ENCODE measurements around the gene AGO1. TPM values are rescaled to one million over a fixed set of nuclear protein-coding genes. Genes with fewer than 3 reads are reported as not detected.

AGO1 gene
- total and polyA plus RNA-seq, 10 of the 15 experiments (the other 5 are each of a cell fraction or from before 2014, with no cell fraction given): 1.8 to 24.0 (median 8.1) TPM

DNA sequence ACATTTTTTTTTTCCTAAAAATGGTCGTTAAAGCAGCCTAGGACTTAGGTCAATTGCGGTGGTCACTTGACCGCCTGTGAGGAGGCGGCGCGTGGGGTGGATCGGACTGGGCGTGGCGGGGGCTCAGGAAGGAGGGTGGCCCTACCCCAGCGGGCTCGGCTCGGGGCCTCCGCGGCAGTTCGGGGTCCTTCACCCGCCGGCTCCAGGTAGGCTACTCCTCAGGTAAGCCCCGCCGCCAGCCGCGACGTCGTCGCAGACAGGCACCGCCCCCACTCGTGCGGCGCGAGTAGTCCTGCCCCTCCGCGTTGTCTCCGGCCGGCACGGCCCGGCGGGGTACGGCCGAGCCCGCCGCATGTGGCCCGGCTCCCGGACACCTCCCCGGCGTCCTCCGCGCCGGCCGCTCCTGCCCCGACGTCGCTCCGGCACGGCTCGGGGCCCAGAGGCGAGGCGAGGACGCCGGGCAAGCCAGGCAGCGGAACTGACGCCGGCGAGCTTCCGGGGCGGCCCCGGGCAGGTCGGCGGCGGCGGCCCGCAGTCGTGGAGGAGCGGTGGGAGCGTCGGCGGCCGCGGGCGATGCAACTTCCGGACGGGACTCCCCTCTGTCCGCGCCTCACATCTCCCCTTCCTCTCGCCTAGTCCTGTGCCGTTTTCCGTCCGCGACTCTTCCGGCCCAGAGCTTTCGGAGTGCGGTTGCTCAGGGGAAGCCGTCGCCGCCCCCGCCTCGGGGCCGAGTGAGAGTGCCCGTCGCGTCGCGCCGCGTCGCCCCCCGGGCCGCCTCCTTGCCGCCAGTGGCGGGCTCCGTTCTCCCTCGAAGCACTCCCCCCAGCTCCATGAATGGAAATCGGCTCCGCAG is 47.8 kb downstream of the AGO1 start, which contains the start of gene AGO3 (continued):
- TF ChIP-seq, protein P1, sequence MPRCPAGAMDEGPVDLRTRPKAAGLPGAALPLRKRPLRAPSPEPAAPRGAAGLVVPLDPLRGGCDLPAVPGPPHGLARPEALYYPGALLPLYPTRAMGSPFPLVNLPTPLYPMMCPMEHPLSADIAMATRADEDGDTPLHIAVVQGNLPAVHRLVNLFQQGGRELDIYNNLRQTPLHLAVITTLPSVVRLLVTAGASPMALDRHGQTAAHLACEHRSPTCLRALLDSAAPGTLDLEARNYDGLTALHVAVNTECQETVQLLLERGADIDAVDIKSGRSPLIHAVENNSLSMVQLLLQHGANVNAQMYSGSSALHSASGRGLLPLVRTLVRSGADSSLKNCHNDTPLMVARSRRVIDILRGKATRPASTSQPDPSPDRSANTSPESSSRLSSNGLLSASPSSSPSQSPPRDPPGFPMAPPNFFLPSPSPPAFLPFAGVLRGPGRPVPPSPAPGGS (IDR thresholded peaks at IDR 0.05; ENCODE audit: borderline replicate concordance, insufficient read depth, low read depth, low read length, poor library complexity, severe bottlenecking): peak; percentile 26
- peak; percentile 88 for TF ChIP-seq RUNX3 (IDR thresholded peaks at IDR 0.05; ENCODE audit: low read length)
- peak; percentile 14 for TF ChIP-seq MEF2B (IDR thresholded peaks at IDR 0.05; ENCODE audit: partially characterized antibody, poor library complexity, severe bottlenecking)
- TF ChIP-seq, protein P2, sequence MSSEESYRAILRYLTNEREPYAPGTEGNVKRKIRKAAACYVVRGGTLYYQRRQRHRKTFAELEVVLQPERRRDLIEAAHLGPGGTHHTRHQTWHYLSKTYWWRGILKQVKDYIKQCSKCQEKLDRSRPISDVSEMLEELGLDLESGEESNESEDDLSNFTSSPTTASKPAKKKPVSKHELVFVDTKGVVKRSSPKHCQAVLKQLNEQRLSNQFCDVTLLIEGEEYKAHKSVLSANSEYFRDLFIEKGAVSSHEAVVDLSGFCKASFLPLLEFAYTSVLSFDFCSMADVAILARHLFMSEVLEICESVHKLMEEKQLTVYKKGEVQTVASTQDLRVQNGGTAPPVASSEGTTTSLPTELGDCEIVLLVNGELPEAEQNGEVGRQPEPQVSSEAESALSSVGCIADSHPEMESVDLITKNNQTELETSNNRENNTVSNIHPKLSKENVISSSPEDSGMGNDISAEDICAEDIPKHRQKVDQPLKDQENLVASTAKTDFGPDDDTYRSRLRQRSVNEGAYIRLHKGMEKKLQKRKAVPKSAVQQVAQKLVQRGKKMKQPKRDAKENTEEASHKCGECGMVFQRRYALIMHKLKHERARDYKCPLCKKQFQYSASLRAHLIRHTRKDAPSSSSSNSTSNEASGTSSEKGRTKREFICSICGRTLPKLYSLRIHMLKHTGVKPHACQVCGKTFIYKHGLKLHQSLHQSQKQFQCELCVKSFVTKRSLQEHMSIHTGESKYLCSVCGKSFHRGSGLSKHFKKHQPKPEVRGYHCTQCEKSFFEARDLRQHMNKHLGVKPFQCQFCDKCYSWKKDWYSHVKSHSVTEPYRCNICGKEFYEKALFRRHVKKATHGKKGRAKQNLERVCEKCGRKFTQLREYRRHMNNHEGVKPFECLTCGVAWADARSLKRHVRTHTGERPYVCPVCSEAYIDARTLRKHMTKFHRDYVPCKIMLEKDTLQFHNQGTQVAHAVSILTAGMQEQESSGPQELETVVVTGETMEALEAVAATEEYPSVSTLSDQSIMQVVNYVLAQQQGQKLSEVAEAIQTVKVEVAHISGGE (CRISPR knock-in tag; IDR thresholded peaks at IDR 0.05): peak; percentile 85
- TF ChIP-seq EED (IDR thresholded peaks at IDR 0.05; ENCODE audit: low read depth): no peak
- no peak for TF ChIP-seq NBN (IDR thresholded peaks at IDR 0.05)
- no peak for TF ChIP-seq MYB (IDR thresholded peaks at IDR 0.05; ENCODE audit: borderline replicate concordance, low read depth, low read length)
- TF ChIP-seq MXI1 (IDR thresholded peaks at IDR 0.05; ENCODE audit: low read depth, low read length): no peak; the same call in 1 of the 2 replicates
- no peak for TF ChIP-seq BRCA1 (IDR thresholded peaks at IDR 0.05; ENCODE audit: low read depth, low read length)
- TF ChIP-seq ZNF24 (IDR thresholded peaks at IDR 0.05): peak; percentile 42; the same call in 1 of the 2 replicates
- TF ChIP-seq RFX5 (IDR thresholded peaks at IDR 0.05; ENCODE audit: low read depth, low read length): no peak
- TF ChIP-seq, protein P3, sequence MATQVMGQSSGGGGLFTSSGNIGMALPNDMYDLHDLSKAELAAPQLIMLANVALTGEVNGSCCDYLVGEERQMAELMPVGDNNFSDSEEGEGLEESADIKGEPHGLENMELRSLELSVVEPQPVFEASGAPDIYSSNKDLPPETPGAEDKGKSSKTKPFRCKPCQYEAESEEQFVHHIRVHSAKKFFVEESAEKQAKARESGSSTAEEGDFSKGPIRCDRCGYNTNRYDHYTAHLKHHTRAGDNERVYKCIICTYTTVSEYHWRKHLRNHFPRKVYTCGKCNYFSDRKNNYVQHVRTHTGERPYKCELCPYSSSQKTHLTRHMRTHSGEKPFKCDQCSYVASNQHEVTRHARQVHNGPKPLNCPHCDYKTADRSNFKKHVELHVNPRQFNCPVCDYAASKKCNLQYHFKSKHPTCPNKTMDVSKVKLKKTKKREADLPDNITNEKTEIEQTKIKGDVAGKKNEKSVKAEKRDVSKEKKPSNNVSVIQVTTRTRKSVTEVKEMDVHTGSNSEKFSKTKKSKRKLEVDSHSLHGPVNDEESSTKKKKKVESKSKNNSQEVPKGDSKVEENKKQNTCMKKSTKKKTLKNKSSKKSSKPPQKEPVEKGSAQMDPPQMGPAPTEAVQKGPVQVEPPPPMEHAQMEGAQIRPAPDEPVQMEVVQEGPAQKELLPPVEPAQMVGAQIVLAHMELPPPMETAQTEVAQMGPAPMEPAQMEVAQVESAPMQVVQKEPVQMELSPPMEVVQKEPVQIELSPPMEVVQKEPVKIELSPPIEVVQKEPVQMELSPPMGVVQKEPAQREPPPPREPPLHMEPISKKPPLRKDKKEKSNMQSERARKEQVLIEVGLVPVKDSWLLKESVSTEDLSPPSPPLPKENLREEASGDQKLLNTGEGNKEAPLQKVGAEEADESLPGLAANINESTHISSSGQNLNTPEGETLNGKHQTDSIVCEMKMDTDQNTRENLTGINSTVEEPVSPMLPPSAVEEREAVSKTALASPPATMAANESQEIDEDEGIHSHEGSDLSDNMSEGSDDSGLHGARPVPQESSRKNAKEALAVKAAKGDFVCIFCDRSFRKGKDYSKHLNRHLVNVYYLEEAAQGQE (IDR thresholded peaks at IDR 0.05; ENCODE audit: low read depth, low read length): no peak
- no peak for TF ChIP-seq SIN3A (IDR thresholded peaks at IDR 0.05; ENCODE audit: low read depth, low read length)
- no peak for TF ChIP-seq YBX1 (IDR thresholded peaks at IDR 0.05)
- no peak for TF ChIP-seq EP300 (IDR thresholded peaks at IDR 0.05; ENCODE audit: borderline replicate concordance in 1 of 2, control insufficient read depth in 1 of 2, low read depth in 2 of 2, low read length in 2 of 2)
- TF ChIP-seq SMAD5 (IDR thresholded peaks at IDR 0.05; ENCODE audit: low read depth): peak; percentile 44; the same call in 1 of the 2 replicates
- no peak for TF ChIP-seq HDGF (IDR thresholded peaks at IDR 0.05)
- no peak; the same call in 1 of the 2 replicates for TF ChIP-seq ESRRA (IDR thresholded peaks at IDR 0.05; ENCODE audit: low read length)
- no peak for TF ChIP-seq ZNF384 (IDR thresholded peaks at IDR 0.05; ENCODE audit: borderline replicate concordance, low read depth, low read length)
